ENCODE results near the gene PAOX.

The PAOX gene

DNA sequence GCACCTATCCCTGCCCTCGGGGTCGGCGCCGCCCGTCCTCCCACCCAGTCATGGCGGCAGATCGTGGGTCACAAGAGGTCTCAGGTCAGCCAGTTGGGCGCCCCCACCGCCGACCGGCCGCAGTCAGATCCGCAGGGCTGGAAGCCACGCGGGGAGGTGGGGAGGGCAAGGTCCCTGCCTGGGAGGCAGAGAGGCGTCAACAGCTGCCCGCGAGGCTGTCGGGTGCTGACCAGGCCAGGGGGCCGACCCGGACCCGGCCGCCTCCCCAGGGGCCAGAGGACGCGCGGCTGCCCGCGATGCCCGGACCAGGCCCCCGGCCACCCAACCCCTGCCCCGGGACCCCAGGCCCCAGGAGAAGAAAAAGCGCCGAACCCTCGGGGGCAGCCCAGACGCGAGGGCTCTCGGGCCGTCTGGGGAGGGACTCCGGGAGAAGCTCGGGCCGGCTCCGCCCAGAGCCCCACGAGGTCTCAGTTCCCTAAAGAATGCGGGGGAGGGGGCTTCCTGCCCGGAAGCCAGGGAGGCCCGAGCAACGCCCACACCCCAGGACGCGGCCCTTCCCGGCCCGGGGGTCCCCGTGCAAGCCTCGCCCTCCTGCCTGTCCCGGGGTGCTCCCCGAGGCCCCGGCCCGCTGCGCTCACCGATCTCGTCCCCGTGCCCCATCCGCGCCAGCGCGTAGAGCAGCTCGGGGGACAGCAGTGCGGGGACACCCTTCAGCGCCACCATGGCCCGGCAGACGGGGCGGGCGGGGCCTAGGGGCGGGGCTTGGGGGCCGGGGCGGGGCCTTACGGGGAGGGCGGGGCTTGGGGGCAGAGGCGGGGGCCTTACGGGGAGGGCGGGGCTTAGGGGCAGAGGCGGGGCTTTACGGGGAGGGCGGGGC is 21.5 kb upstream of the PAOX start, which contains the start of gene FUOM:
FUOM (minus strand) TSS at position 735 of the 877 bp plus-strand sequence; CDS start at position 723, 12 bp downstream.
- H3K4me1 ChIP-seq (ENCODE audit: insufficient read depth, low read length, poor library complexity, severe bottlenecking), result no peaks in the 10 kb centered on the region
- H3K9ac ChIP-seq (ENCODE audit: low read depth, low read length, poor library complexity, severe bottlenecking), result peak within 1 kb of the TSS; percentile 59
- H3K36me3 ChIP-seq (ENCODE audit: insufficient read depth, low read length), result no peaks in the 10 kb centered on the region
- H4K20me1 ChIP-seq (ENCODE audit: insufficient read depth, low read length, poor library complexity, severe bottlenecking), result no peaks in the 10 kb centered on the region
- no peaks in the 10 kb centered on the region for H3K9me2 ChIP-seq (replicated peaks; ENCODE audit: low read depth, low read length)
- no peak within 1 kb of the TSS; the same call in 1 of the 2 replicates for H2AFZ ChIP-seq (ENCODE audit: low read length)
- H3K4me2 ChIP-seq (ENCODE audit: low read depth, low read length, poor library complexity, severe bottlenecking), result peak within 1 kb of the TSS; percentile 57
- H3K9me3 ChIP-seq (ENCODE audit: insufficient read depth, low read depth, low read length), result no peaks in the 10 kb centered on the region
- H3F3A ChIP-seq (ENCODE audit: low read depth), result peaks cover 3% of the 10 kb centered on the region; the same call in 1 of the 2 replicates
- peak within 1 kb of the TSS; percentile 66 for H3K4me3 ChIP-seq (ENCODE audit: low read length, poor library complexity, severe bottlenecking)
- TF ChIP-seq EZH2phosphoT487 (IDR thresholded peaks at IDR 0.05; ENCODE audit: borderline replicate concordance), result no peak
- TF ChIP-seq, protein P1, sequence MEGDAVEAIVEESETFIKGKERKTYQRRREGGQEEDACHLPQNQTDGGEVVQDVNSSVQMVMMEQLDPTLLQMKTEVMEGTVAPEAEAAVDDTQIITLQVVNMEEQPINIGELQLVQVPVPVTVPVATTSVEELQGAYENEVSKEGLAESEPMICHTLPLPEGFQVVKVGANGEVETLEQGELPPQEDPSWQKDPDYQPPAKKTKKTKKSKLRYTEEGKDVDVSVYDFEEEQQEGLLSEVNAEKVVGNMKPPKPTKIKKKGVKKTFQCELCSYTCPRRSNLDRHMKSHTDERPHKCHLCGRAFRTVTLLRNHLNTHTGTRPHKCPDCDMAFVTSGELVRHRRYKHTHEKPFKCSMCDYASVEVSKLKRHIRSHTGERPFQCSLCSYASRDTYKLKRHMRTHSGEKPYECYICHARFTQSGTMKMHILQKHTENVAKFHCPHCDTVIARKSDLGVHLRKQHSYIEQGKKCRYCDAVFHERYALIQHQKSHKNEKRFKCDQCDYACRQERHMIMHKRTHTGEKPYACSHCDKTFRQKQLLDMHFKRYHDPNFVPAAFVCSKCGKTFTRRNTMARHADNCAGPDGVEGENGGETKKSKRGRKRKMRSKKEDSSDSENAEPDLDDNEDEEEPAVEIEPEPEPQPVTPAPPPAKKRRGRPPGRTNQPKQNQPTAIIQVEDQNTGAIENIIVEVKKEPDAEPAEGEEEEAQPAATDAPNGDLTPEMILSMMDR (conservative IDR thresholded peaks at IDR 0.05; ENCODE audit: low read length), result no peak
- no peaks in the 10 kb centered on the region for H3K79me2 ChIP-seq (ENCODE audit: insufficient read depth, low read length)
- no peaks in the 10 kb centered on the region for H3K27me3 ChIP-seq (ENCODE audit: insufficient read depth, low read length, poor library complexity, severe bottlenecking)

DNA sequence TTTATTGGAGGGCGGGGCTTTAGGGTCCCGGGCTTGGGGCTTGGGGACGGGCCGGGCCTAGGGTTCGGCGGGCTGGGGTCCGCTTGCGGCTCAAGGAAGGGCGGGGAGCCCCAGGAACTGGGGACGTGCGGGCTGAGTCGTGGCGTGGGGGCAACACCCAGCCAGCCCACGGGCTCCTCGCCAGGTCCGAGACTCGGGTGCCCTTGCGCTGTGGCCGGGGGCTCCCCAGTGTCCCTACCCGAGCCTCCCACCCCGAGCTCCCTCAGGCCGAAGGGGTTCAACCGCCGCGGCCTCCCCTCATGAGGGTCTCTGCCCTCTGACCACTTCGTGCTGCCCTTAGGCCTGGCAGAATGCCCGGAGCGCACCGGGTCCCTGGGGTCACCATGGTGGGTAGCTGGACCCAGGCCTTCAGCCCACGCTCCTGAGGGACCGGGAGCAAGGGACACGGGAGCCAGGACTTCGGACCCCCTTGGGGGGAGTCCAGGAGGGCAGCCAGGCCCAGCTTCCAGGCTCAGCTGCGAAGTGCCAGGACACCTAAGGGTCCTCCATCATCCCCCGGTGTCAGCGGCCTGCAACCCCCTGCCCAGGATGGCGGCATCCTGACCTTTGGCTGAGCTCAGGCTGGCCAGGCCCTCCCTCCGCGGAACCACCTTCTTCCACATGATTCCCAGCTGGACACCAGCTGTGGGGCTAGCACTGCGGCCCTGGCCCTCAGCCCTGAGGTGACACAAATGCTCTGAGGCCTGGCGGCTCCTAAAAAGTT is 20.7 kb upstream of the PAOX start:
- H3K27me3 ChIP-seq (ENCODE audit: insufficient read depth, low read length, poor library complexity, severe bottlenecking), result no peaks in the 10 kb centered on the region
- no peaks in the 10 kb centered on the region for H4K20me1 ChIP-seq (ENCODE audit: insufficient read depth, low read length, poor library complexity, severe bottlenecking)
- H3K9me3 ChIP-seq (ENCODE audit: insufficient read depth, low read depth, low read length), result no peaks in the 10 kb centered on the region
- H3K36me3 ChIP-seq (ENCODE audit: insufficient read depth, low read length), result peaks cover 5% of the 10 kb centered on the region; the same call in 1 of the 2 replicates
- H3K4me1 ChIP-seq (ENCODE audit: insufficient read depth, low read length, poor library complexity, severe bottlenecking), result no peaks in the 10 kb centered on the region
- H3K79me2 ChIP-seq (ENCODE audit: insufficient read depth, low read length), result no peaks in the 10 kb centered on the region
- H3K9me2 ChIP-seq (replicated peaks; ENCODE audit: low read depth, low read length), result no peaks in the 10 kb centered on the region
- H3K4me3 ChIP-seq (ENCODE audit: low read length, poor library complexity, severe bottlenecking), result no peak overlapping the region
- H3K4me2 ChIP-seq (ENCODE audit: low read depth, low read length, poor library complexity, severe bottlenecking), result no peak overlapping the region
- TF ChIP-seq, protein P1 (conservative IDR thresholded peaks at IDR 0.05; ENCODE audit: low read length), result no peak
- TF ChIP-seq EZH2phosphoT487 (IDR thresholded peaks at IDR 0.05; ENCODE audit: borderline replicate concordance), result no peak
- H2AFZ ChIP-seq (ENCODE audit: low read length), result no peak overlapping the region
- H3K9ac ChIP-seq (ENCODE audit: low read depth, low read length, poor library complexity, severe bottlenecking), result no peak overlapping the region
- H3F3A ChIP-seq (ENCODE audit: low read depth), result peaks cover 3% of the 10 kb centered on the region; the same call in 1 of the 2 replicates

- Histone ChIP-seq H3K9me3 (ENCODE audit: insufficient read depth, low read depth, low read length) (no peaks in the 10 kb centered on the region), H3F3A (ENCODE audit: low read depth) (peaks cover 3% of the 10 kb centered on the region; the same call in 1 of the 2 replicates), H3K4me2 (ENCODE audit: low read depth, low read length, poor library complexity, severe bottlenecking) (no peak overlapping the region), H3K9ac (ENCODE audit: low read depth, low read length, poor library complexity, severe bottlenecking) (no peak overlapping the region), H3K4me1 (ENCODE audit: insufficient read depth, low read length, poor library complexity, severe bottlenecking) (no peaks in the 10 kb centered on the region), H4K20me1 (ENCODE audit: insufficient read depth, low read length, poor library complexity, severe bottlenecking) (no peaks in the 10 kb centered on the region), H3K9me2 (replicated peaks; ENCODE audit: low read depth, low read length) (no peaks in the 10 kb centered on the region), H2AFZ (ENCODE audit: low read length) (no peak overlapping the region), H3K36me3 (ENCODE audit: insufficient read depth, low read length) (peaks cover 5% of the 10 kb centered on the region; the same call in 1 of the 2 replicates), H3K27me3 (ENCODE audit: insufficient read depth, low read length, poor library complexity, severe bottlenecking) (no peaks in the 10 kb centered on the region), H3K4me3 (ENCODE audit: low read length, poor library complexity, severe bottlenecking) (no peak overlapping the region), H3K79me2 (ENCODE audit: insufficient read depth, low read length) (no peaks in the 10 kb centered on the region)
- TF ChIP-seq, protein P1 (conservative IDR thresholded peaks at IDR 0.05; ENCODE audit: low read length), result no peak
- no peak for TF ChIP-seq EZH2phosphoT487 (IDR thresholded peaks at IDR 0.05; ENCODE audit: borderline replicate concordance)
Measured at GRCh38 chr10:133358925-133359310, 20.1 kb upstream of the PAOX start.

All from Loucy (cell line).